Raji (cell line): Measurements from ENCODE around the gene ANTXR1.

Source experiments
- POLR2A ChIP-seq: IDR thresholded peaks from 2 replicates; pipeline ENCODE4 v1.6.1; 2011; ENCODE audit warnings: low read depth, low read length, control low read depth; ENCODE audit not compliant: insufficient read depth

ANTXR1 gene

DNA sequence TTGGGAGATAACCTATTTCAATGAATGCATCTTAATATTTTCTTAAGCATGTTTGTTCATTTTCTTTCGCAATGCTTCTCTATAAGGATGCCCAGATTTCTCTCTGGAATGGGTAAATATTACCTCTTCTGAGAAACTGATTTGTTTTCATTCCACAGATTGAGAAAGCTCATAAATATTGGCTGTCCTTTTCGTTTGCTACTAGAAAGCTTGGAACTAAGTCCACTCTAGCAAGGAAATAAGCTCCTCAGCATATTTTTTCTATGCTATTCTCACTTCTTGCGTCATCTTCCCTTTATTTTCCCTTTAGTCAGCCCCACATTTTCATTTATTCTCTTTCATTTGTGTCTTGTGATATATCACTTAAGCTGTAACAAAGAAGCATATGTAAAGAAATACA is 76.3 kb downstream of the ANTXR1 start:
- no peak for TF ChIP-seq POLR2A

DNA sequence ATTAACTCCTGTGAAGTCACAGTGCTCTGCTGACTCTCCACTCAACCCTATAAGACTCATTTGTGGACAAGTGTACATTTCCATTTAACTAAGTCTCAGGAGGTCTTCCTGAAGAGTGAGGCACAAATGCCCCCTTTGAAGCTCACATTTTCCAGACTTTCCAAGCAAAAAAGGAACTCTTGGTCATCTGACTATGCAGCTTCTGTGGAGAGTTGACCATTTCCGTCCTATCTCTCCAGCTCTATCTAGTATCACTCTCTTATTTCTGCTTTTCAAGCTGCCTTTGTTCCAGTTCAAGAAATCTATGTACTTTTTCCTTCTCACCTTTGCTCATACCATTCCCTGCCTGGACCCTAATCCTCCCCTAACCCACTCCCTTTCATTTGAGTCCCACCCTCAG is 77.0 kb downstream of the ANTXR1 start:
- no peak for TF ChIP-seq POLR2A

DNA sequence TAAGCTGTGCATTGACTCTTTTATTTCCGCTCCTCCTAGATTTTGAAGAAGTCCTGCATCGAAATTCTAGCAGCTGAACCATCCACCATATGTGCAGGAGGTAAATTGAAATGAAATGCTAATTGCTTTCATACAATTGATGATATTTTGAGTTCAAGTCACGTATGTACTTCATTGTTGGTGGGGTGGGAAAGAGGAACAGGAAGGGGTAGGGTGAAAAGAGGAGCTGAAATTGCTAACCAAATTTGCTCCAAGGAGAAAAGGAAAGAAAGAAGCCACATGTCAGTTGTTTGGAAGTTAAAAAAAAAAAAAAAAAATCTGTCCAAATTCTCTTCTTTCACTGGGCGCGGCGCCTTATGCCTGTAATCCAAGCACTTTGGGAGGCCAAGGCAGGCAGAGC is 77.8 kb downstream of the ANTXR1 start:
- no peak for TF ChIP-seq POLR2A

DNA sequence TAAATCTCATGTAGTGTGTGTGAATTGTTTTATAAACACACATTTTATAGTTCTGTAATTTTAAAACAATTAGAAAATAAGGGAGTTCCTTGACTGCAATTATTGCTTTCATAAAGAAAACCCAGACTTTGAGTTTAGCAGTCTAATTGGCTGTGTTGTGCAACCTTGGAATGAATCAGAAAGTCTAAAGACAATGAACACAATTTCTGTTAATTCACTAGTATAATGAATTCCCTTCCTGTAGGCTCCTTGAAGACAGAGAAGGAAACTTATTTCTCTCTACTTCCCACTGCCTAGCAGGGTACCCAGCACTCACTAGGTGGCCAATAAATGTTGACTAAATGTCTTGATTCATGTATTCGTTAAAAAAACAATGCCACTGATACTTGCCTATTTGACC is 79.9 kb downstream of the ANTXR1 start:
- TF ChIP-seq POLR2A = no peak

DNA sequence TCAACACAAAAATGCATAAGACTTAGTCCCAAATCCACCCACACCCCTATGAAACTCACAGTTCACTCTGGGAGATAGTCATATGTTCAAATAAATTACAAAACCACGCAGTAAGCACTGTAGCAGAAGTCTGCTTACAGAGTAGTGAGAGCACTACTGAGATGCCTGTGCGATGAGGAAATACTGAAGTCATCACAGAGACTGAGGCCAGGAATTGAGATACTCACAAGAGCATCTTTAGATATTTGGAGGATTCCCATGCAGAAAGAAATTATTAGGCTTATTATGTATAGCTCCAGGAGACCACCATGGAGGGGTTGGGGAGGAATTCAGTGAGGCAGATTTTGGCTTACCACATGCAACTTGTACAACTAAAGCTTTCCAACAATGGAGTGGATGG is 82.3 kb downstream of the ANTXR1 start:
- no peak for TF ChIP-seq POLR2A

- no peak for TF ChIP-seq POLR2A
Measured at GRCh38 chr2:69096326-69097095, 83.5 kb downstream of the ANTXR1 start.

- TF ChIP-seq POLR2A = no peak
Measured at GRCh38 chr2:69097148-69097610, 84.2 kb downstream of the ANTXR1 start.

DNA sequence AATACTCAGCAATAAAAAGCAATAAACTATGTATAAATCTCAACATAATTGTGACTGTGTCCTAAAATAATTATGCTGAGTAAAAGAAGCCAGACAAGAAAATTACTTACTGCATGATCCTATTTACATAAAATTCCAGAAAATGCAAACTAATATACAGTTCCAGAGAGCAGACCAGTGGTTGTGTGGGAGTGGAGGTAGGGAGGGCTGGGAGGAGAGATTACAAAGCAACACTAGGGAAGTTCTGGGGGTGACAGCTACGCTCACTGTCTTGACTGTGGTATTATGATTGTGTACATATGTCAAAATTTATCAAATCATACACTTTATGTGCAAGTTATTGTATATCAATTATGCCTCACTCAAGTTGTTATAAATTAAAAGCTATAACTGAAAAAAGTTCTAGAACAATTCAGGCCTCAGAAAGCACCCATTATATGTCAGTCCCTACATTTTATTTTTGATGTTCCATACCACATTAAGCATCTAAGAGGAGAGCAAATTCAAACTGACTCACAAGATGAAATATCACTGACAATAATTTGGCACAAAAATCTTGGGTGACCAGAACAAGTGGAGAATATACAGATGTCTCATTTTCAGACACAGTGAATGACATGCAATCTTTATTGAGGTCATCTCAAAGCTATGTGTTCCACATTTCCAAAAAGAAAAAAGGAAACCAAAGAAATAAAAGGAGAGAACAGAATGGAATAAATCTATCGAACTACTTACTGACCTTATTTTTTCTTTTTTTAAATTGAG is 85.1 kb downstream of the ANTXR1 start:
- TF ChIP-seq POLR2A = no peak

- no peak for TF ChIP-seq POLR2A
Measured at GRCh38 chr2:69099541-69099940, 86.6 kb downstream of the ANTXR1 start.

DNA sequence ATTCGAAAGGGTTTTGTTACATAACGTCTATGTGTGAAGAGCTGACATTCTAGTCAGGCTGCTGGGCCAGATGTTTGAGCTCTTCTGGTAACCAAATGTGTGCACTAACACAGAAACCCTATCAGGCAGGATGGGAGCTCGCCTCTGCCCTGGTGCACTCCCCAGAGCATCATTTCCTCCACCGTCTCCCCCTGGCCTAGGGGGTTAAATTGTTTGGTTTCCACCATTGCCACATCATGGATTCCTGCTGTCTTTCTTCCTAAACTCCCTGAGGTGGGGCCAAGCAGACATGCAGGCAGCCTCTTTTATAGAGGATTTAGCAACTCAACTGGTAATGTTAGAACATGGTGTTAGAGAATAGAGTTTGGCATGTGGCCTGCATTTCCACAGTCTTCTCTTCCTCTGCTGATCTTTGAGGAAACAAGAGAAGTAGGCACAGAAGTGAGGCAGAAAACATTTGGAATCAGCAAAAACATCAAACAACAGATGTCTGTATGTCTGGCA is 87.3 kb downstream of the ANTXR1 start:
- no peak for TF ChIP-seq POLR2A

DNA sequence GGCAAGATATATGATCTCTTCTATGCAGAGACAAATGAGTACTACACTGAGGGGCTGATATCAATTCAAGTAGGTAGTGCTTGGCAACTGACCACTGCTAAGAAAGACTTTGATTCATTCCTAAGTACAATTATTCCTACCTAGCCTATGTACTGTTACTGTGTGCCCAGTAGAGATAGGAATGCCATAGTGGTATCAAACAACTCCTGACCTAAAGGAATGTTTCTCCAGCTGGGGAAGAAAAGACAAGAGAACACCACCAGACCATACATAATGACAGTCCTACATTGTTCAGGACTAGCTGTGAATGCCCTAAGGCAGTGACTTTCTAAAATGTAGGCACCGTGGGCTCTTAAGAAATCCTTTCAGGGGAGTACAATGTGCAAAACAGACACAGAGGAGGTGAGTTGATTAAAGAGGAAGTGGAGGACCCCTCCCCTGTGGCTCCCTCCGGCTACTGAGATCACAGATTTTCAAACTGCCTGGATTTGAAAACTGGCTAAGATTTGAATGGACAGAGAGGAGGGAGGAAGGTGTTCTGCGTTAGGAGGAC is 89.1 kb downstream of the ANTXR1 start:
- TF ChIP-seq POLR2A = no peak

DNA sequence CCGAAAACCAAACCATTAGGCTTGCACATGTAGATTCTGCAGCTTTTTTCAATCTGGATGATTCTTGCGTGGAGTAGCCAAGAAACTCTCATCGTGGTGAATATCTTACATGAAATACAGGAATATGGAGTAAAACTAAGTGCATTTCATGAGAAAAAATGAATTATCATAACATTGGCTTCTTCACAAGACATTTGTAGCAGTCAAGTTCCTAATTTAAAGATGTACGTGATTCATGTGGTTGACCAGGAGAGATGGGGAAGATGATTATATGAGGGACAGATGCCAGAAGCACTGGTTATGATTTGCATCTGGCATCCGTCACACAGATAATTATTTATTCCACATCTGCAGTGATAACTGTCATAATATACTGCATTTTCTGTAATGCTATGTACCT is 90.4 kb downstream of the ANTXR1 start:
- TF ChIP-seq POLR2A = no peak

- TF ChIP-seq POLR2A = no peak
Measured at GRCh38 chr2:69104261-69104660, 91.3 kb downstream of the ANTXR1 start.

DNA sequence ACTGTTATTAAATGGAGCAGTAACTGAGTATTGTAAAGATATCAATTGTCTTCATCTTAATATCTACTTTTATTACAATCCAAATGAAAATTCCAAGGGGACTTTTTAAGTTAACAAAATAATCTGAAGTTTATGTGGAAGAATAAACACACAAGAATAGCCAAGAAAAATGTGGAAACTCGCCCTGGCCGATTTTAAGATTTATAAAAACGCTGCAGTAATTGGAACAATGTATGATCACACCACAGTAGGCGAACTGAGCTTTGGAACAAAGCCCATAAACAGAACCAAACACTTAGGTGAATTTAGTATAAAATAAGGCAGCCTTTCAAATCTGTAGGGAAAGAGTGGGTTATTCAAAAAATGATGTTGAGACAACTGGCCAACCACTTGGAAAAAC is 96.3 kb downstream of the ANTXR1 start:
- TF ChIP-seq POLR2A = no peak

GRCh38 chr2:69111076-69111475 is 98.1 kb downstream of the ANTXR1 start:
- no peak for TF ChIP-seq POLR2A

- no peak for TF ChIP-seq POLR2A
Measured at GRCh38 chr2:69113627-69114026, 100.6 kb downstream of the ANTXR1 start.
